AG04449 (cell line): ENCODE data around the gene B3GAT2.

Source experiments
- CTCF ChIA-PET: fragments of 350-600 bp; formaldehyde crosslinking; extraction: SDS; loops from one replicate; lab custom pipeline; 2021; ENCODE audit warnings: antibody characterized with exemption; lab: Yijun Ruan, JAX
- POLR2A ChIA-PET: fragments of 400-600, 350-600 bp; formaldehyde crosslinking; extraction: SDS; loops from one replicate; lab custom pipeline; 2020; ENCODE audit warnings: antibody characterized with exemption, inconsistent platforms; lab: Yijun Ruan, JAX
- DNase-seq: peaks from one replicate; pipeline ENCODE4 v3.0.0-alpha.2; 2010; ENCODE audit warnings: low read depth, low spot score
- H3K4me3 ChIP-seq: 2 replicates; pipeline ENCODE4 v1.5.1; 2011; ENCODE audit warnings: low read depth, mild to moderate bottlenecking, control low read depth, low read length
- CTCF ChIP-seq: IDR thresholded peaks from one replicate; pipeline ENCODE4 v1.5.1; 2011; ENCODE audit warnings: mild to moderate bottlenecking, moderate library complexity, low read length, control low read depth, inconsistent platforms; ENCODE audit not compliant: insufficient read depth; ENCODE audit errors: missing control alignments

B3GAT2 gene

DNA sequence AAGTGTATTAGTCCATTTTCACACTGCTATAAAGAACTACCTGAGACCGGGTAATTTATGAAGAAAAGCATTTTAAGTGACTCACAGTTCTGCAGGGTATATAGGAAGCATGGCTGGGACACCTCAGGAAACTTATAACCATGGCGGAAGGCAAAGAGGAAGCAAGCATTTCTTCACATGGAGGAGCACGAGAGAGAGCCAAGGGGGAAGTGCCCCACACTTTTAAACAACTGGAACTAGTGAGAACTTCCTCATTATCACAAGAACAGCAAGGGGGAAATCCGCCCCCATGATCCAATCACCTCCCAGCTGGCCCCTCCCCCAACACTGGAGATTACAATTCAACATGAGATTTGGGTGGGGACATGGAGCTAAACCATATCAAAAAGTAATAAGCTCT, 28.3 kb upstream of the B3GAT2 start:
- TF ChIP-seq CTCF = no peak
- DNase-seq = no peak
- ChIA-PET CTCF (no interaction called here), POLR2A (no interaction called here)
- no peak overlapping the region for H3K4me3 ChIP-seq

DNA sequence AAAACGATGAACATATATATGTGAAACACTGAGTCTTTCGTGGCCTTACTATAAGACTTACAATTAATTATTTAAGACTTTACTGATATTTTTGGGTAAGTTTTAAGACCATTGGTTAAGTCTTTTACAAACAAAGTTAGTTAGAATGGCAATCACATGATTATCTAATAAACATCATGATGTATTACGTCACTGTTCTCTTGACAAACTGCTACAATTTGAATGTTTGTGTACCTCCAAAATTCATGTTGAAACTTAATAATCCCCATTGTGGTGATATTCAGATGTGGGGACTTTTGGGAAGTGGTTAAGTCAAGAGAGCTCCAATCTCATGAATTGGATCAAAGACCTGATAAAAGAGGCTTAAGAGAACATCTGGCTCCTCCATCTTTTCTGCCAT, 25.9 kb upstream of the B3GAT2 start:
- no peak for DNase-seq
- POLR2A ChIA-PET = no interaction called here

DNA sequence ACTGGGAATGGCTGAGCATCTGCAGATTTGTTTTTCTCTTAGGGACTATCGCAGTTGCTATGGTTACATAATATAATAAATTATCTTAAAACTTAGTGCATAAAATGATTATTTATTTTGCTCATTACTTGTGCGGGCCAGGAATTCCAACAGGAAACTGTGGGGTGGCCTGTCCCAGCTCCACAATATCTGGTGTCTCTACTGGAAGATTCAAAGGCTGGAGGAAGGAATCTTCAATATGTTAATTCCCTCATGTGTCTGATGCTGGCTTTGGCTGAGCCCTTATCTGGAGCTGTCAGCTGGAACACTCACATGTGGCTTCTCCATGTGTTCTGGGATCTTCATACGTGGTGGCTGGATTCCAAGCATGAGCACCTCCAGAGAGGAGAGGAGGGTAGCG, 23.9 kb upstream of the B3GAT2 start:
- H3K4me3 ChIP-seq = no peak overlapping the region
- no peak for TF ChIP-seq CTCF
- ChIA-PET CTCF (no interaction called here), POLR2A (no interaction called here)
- DNase-seq = no peak

More for the DNA sequence above, 25.9 kb upstream of the B3GAT2 start:
- H3K4me3 ChIP-seq = no peak overlapping the region
- CTCF ChIA-PET = no interaction called here
- no peak for TF ChIP-seq CTCF

- no peak overlapping the region for H3K4me3 ChIP-seq
- DNase-seq = no peak
- TF ChIP-seq CTCF = no peak
- CTCF ChIA-PET = no interaction called here
- POLR2A ChIA-PET = no interaction called here
Measured at GRCh38 chr6:70973604-70974003, 16.7 kb upstream of the B3GAT2 start.

DNA sequence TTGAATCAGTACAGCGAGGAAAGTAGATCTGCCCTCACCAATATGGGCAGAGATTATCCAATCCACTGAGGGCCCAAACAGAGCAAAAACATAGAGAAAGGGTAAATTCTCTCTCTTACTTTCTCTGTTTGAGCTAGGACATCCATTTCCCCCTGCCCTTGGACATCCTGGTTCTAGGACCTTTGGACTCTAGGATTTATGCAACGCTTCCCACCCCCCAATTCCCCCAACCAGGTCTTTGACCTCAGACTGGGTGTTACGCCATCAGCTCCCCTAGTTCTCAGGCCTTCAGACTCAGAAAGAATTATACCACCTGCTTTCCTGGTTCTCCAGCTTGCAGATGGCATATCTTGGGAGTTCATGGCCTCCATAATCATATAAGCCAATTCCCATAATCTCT, 10.2 kb upstream of the B3GAT2 start:
- H3K4me3 ChIP-seq = no peak overlapping the region
- CTCF ChIA-PET = interaction anchor here (1.4 to 1.6 kb wide), 2 partner anchors 9 to 45 kb away, joined by 4 read pairs; no protein-coding TSS in a partner anchor
- POLR2A ChIA-PET = no interaction called here
- no peak for TF ChIP-seq CTCF
- DNase-seq = no peak

GRCh38 chr6:70957284-70957617, 391 bp upstream of the B3GAT2 start:
- CTCF ChIA-PET = interaction anchor here (1.1 to 3.4 kb wide), 3 partner anchors 10 to 736 kb away, joined by 3 to 29 read pairs (median 4); no protein-coding TSS in a partner anchor
- DNase-seq = no peak

More at GRCh38 chr6:70957284-70957617, 391 bp upstream of the B3GAT2 start:
- peak overlapping the region; percentile 46 for H3K4me3 ChIP-seq
- POLR2A ChIA-PET = interaction anchor here (0.7 kb wide), 1 partner anchor 290 kb away, joined by 3 read pairs; no protein-coding TSS in a partner anchor
- no peak for TF ChIP-seq CTCF
